Esophagus muscularis mucosa (tissue), 3 donors: ENCODE data around the gene HBS1L.

ENCODE experiments used
- CTCF ChIP-seq, 3 experiments: fragments of 200-600 bp in 2 of 3; fragments of 450-650 bp in 1 of 3; sonication (generic) in 2 of 3; IDR thresholded peaks; one replicate each; pipeline ENCODE4 v1.5.1; 2017 to 2019; ENCODE audit warnings: antibody characterized with exemption in 3 of 3, mild to moderate bottlenecking in 2 of 3, moderate library complexity in 1 of 3
- POLR2A ChIP-seq: fragments of 450-650 bp; IDR thresholded peaks from one replicate; pipeline ENCODE4 v1.6.1; 2017; ENCODE audit warnings: antibody characterized with exemption, moderate library complexity, mild to moderate bottlenecking, low read depth
- POLR2AphosphoS5 ChIP-seq, 2 donors: sonication (generic); formaldehyde crosslinking; IDR thresholded peaks; one replicate each; pipeline ENCODE4 v1.6.1; 2017; ENCODE audit warnings: antibody characterized with exemption in 2 of 2

GRCh38 chr6:134959603-134960002 lies 95.0 kb downstream of the HBS1L start:
- TF ChIP-seq CTCF (IDR thresholded peaks at IDR 0.05): no peak
- no peak for TF ChIP-seq POLR2AphosphoS5 (IDR thresholded peaks at IDR 0.05)
- TF ChIP-seq POLR2A: no peak
